Ishikawa (cell line): ENCODE results near the gene PNKP.

Experiments
- CEBPB ChIP-seq: IDR thresholded peaks from 2 replicates; pipeline ENCODE4 v1.6.1; 2012
- CREB1 ChIP-seq: IDR thresholded peaks from 2 replicates; pipeline ENCODE4 v1.6.1; 2012; ENCODE audit warnings: low read depth
- EGR1 ChIP-seq: IDR thresholded peaks from 2 replicates; pipeline ENCODE4 v1.6.1; 2012
- EP300 ChIP-seq: IDR thresholded peaks from 2 replicates; pipeline ENCODE4 v1.6.1; 2012; ENCODE audit warnings: borderline replicate concordance
- FOXM1 ChIP-seq: IDR thresholded peaks from 2 replicates; pipeline ENCODE4 v1.6.1; 2012; ENCODE audit warnings: low read depth, borderline replicate concordance
- MAX ChIP-seq: IDR thresholded peaks from 2 replicates; pipeline ENCODE4 v1.6.1; 2012
- NFIC ChIP-seq: IDR thresholded peaks from 2 replicates; pipeline ENCODE4 v1.6.1; 2012
- RAD21 ChIP-seq: IDR thresholded peaks from 2 replicates; pipeline ENCODE4 v1.6.1; 2012; ENCODE audit warnings: low read depth
- REST ChIP-seq: IDR thresholded peaks from 2 replicates; pipeline ENCODE4 v1.6.1; 2012; ENCODE audit warnings: low read depth, mild to moderate bottlenecking
- TCF12 ChIP-seq: IDR thresholded peaks from 2 replicates; pipeline ENCODE4 v1.6.1; 2012; ENCODE audit warnings: low read depth
- TEAD4 ChIP-seq: IDR thresholded peaks from 2 replicates; pipeline ENCODE4 v1.6.1; 2012
- YY1 ChIP-seq: IDR thresholded peaks from 2 replicates; pipeline ENCODE4 v1.6.1; 2012; ENCODE audit warnings: low read depth

- TF ChIP-seq TEAD4 (no peak), CEBPB (no peak), REST (no peak), YY1 (no peak), TCF12 (no peak), CREB1 (no peak), EP300 (no peak), RAD21 (no peak), MAX (no peak), NFIC (no peak), FOXM1 (no peak), EGR1 (no peak)
Measured at GRCh38 chr19:49880162-49880869, 12.9 kb upstream of the PNKP start.
